Left ventricle myocardium inferior (tissue), 1 donor: ENCODE results near the gene MAP3K9. TPM values are rescaled to one million over a fixed set of nuclear protein-coding genes. Genes with fewer than 3 reads are reported as not detected.

ENCODE experiments used
- DNase-seq: peaks from one replicate; pipeline ENCODE4 v3.0.0-alpha.2; 2020
- H3K27ac ChIP-seq: fragments of 200-600 bp; replicated peaks from 2 replicates; pipeline ENCODE4 v1.8.0; 2021
- H3K27me3 ChIP-seq: fragments of 200-600 bp; 2 replicates; pipeline ENCODE4 v1.8.0; 2021; ENCODE audit warnings: low read depth
- H3K36me3 ChIP-seq: fragments of 200-600 bp; 2 replicates; pipeline ENCODE4 v1.8.0; 2021
- H3K4me1 ChIP-seq: fragments of 200-600 bp; 2 replicates; pipeline ENCODE4 v1.8.0; 2021
- H3K4me3 ChIP-seq: fragments of 200-600 bp; 2 replicates; pipeline ENCODE4 v1.8.0; 2021; ENCODE audit warnings: mild to moderate bottlenecking, moderate library complexity
- H3K9me3 ChIP-seq: fragments of 200-600 bp; replicated peaks from 2 replicates; pipeline ENCODE4 v1.8.0; 2021
- CTCF ChIP-seq: fragments of 200-600 bp; IDR thresholded peaks from 2 replicates; pipeline ENCODE4 v1.8.0; 2021; ENCODE audit warnings: antibody characterized with exemption, mild to moderate bottlenecking, borderline replicate concordance
- intact Hi-C: fragments of 100-400 bp; cut with micrococcal nuclease; formaldehyde crosslinking; loops from one replicate; pipeline ENCODE4 v1.11.0; 2022
- total RNA-seq: library from RNA; stranded (reverse); fragmentation: NEBNext Ultra II Directional; extraction: Animal tissue kit (Norgen Biotek cat#: 25700); gene quantifications from one replicate; pipeline ENCODE4 v1.2.1, GENCODE V29; 2021
- donor health status: DM: no; HTN: yes; CAD: no; lungs with severe emphysema.

MAP3K9 gene
- total RNA-seq, 1 donor from 2014 or later = 1.9 TPM

GRCh38 chr14:70827347-70827746 lies 18.0 kb upstream of the MAP3K9 start:
- no peak for TF ChIP-seq CTCF
- Histone ChIP-seq H3K36me3 (no peaks in the 10 kb centered on the region), H3K4me1 (peaks cover 12% of the 10 kb centered on the region), H3K4me3 (no peak overlapping the region), H3K27me3 (no peaks in the 10 kb centered on the region), H3K9me3 (no peaks in the 10 kb centered on the region), H3K27ac (no peak overlapping the region)
- DNase-seq = no peak
- intact Hi-C loops = no loop called here

- intact Hi-C loops = no loop called here
Observed at GRCh38 chr14:70823281-70823680, 14.0 kb upstream of the MAP3K9 start.

GRCh38 chr14:70822530-70823185 lies 13.3 kb upstream of the MAP3K9 start:
- no peak for TF ChIP-seq CTCF
- Histone ChIP-seq H3K4me3 (peak overlapping the region; percentile 85), H3K9me3 (no peaks in the 10 kb centered on the region), H3K27me3 (peaks cover 22% of the 10 kb centered on the region), H3K36me3 (no peaks in the 10 kb centered on the region), H3K27ac (peak overlapping the region; percentile 67), H3K4me1 (peaks cover 18% of the 10 kb centered on the region)
- peak; percentile 43 for DNase-seq
- intact Hi-C loops = no loop called here

More at GRCh38 chr14:70823281-70823680, 14.0 kb upstream of the MAP3K9 start:
- Histone ChIP-seq H3K4me1 (peaks cover 18% of the 10 kb centered on the region), H3K36me3 (no peaks in the 10 kb centered on the region), H3K27me3 (peaks cover 22% of the 10 kb centered on the region), H3K4me3 (peak overlapping the region; percentile 85), H3K9me3 (no peaks in the 10 kb centered on the region), H3K27ac (no peak overlapping the region)
- no peak for DNase-seq
- no peak for TF ChIP-seq CTCF

- Histone ChIP-seq H3K9me3 (no peaks in the 10 kb centered on the region), H3K27me3 (peaks cover 22% of the 10 kb centered on the region), H3K27ac (peak overlapping the region; percentile 67), H3K4me1 (peaks cover 23% of the 10 kb centered on the region), H3K36me3 (no peaks in the 10 kb centered on the region), H3K4me3 (peak overlapping the region; percentile 85)
- intact Hi-C loops = no loop called here
- peak; percentile 51 for DNase-seq
- TF ChIP-seq CTCF = no peak
Observed at GRCh38 chr14:70821584-70822529, 12.5 kb upstream of the MAP3K9 start.

GRCh38 chr14:70816525-70816924 lies 7.2 kb upstream of the MAP3K9 start:
- Histone ChIP-seq H3K36me3 (no peaks in the 10 kb centered on the region), H3K4me1 (peaks cover 10% of the 10 kb centered on the region), H3K27me3 (peaks cover 18% of the 10 kb centered on the region), H3K27ac (no peak overlapping the region), H3K9me3 (no peaks in the 10 kb centered on the region), H3K4me3 (no peak overlapping the region)
- no peak for TF ChIP-seq CTCF
- intact Hi-C loops = loop anchor here (5.0 kb wide), 1 partner anchor 156 kb away; no protein-coding TSS in a partner anchor
- DNase-seq = no peak
